IPS-NIHi7 (cell line): Measurements from ENCODE around the gene CEP170B.
"Not testable (repeated sequence)": the region's sequence is repeated elsewhere in the genome, so short reads cannot be mapped to it uniquely, and the experiment has no call there.

ENCODE experiments used
- DNase-seq: peaks from one replicate; pipeline ENCODE4 v3.0.0; 2012; ENCODE audit warnings: mixed read lengths; ENCODE audit errors: extremely low spot score

CEP170B gene

DNA sequence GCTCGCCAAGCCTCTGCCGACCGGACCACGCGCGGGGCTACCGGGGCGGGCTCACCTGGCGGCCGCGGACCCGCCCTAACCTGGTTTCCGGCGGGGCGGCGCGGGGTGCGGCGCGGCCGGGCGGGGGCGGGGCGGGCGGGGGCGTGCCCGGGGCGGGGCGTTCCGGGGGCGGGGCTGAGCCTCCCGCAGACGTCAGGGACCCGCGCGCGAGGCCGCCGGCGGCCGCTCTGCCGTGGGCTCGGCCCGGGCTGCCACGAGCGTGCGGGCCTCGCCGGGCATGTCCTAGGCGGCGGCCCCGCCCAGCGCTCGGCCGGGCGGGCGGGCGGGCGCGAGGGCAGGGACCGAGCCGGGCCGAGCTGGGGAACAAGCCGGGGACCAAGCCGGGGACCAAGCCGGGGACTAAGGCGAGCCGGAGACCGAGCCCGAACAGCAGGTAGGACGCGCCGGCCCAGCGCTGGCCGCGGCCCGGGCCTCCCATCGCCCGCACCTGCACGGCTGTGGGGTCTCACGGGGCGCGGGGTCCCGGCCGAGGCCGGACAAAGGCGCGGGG lies at the start of gene CEP170B:
TSS of gene CEP170B (plus strand) at position 188 of the 550 bp plus-strand sequence. CDS start 3,183 bp downstream, outside the sequence.
- DNase-seq = peak; percentile 80

GRCh38 chr14:104816616-104816884 lies 48.5 kb upstream of the CEP170B start:
- no peak for DNase-seq

DNA sequence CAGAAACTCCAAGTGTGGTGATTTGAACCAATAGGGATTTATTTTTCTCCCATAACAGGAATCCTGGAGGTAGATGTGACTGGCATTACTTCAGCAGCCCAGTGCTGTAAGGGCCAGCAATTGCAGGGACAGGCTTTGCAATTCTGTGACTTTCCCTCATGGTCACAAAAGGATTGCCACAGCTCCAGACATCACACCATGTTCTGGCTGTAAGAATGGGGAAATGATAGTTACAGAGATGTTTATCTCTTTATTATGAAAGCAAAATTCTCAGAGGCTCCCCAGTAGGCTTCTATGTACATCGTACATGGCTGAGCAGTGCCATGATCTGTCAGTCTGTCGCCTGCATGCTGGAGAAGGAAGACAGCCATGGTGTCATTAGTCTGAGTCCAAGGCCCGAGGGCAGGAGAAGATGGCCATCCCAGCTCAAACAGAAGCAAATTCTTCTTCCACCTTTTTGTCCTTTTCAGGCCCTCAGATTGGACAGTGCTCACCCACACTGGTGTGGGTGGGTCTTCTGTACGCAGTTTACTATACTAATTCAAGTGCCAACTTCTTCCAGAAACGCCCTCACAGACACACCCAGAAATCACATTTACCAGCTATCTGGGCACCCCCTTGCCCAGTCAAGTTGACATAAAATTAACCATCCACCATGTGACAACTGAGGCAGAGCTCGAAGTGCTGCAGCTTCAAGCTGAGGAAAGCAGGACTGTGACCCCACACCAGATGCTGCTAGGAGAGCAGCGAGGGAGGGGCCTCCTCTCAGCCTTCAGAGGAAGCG lies 46.9 kb upstream of the CEP170B start:
- DNase-seq = no peak

- no peak for DNase-seq
Measured at GRCh38 chr14:104818714-104819161, 46.3 kb upstream of the CEP170B start.

GRCh38 chr14:104819361-104819781 lies 45.7 kb upstream of the CEP170B start:
- DNase-seq = no peak

DNA sequence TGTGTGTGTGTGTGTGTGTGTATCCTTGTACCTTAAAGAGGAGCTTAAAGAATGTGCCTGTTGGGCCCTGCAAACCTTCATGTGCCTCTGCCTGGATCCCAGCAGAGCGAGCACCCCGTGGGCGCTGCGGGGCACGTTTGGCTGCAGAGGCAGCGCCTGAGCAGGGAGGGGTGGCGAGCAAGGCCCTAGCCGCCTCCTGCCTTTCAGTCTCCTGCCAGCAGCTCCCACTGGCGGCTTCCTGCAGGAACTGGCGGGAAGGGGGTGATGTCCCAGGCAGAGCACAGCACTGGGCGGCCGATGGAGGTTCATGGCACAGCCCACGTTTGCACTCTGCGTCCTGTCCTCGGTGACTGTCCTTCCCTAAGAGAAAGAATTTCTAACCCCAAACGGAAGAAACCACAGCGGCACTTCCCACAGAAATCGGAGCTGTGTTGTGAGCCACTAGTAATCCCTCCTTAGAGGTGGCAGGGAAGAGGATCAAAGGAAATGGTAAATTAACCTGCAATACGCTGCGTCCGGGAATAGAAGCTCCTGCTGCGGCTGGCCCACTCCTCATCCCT lies 44.3 kb upstream of the CEP170B start:
- peak; percentile 77 for DNase-seq

- DNase-seq = no peak
Measured at GRCh38 chr14:104821229-104821945, 43.7 kb upstream of the CEP170B start.

GRCh38 chr14:104821971-104822608 lies 43.0 kb upstream of the CEP170B start:
- DNase-seq = no peak

DNA sequence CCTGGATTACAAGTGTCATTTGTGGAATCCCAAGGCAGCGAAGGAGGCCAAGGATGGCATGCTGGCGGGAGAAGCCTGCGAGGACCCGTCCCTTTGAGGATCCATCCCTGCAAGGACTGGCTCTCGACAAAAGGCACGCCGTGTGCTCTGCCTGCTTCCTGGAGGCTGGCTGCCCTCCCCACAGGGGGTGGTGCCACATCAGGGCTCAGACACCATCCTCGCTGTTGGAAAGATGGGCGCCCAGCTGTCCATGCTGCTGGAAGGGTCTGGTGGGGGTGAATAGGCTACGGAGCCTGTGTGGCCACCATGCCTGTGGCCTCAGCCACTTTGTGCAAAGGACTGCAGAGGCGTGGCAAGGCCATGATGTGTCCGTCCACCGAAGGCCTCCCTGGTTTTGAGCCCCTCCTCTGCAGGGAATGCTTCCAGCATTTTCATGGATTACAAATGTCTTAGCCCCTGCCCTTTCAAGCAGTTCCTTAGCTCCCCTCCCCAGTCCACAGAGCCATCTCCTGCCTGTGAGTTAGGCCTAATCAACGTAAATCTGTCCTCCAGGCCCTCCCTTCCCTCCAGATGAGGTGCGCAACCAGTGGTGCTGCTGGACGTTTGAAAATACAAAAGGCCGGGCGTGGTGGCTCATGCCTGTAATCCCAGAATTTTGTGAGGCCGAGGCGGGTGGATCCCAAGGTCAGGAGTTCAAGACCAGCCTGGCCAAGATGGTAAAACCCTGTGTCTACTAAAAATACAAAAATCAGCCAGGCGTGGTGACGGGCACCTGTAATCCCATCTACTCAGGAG lies 42.0 kb upstream of the CEP170B start:
- DNase-seq = no peak

DNA sequence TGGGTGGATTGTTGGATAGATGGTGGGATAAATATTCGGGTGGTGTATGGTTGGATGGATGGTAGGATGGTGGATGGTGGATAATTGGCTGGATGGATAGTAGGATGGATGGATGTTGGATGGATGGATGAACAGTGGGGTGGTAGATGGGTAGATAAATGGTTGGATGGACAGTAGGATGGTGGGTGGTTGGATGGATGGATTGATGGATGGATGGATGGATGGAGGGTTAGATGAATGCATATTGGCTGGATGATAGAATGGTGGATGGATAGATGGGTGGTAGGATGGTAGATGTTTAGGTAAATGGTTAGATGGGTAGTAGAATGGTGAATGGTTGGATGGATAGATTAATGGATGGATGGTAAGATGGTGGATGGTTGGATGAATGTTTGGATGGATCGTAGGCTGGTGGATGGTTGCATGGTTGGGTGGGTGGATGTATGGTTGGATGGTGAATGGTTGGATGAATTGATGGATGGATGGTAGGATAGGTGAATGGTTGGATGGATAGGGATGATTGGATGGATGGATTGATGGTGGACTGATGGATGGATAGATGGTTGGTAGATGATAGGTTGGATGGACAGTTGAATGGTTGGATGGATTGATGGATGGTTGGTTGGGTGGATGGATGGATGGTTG lies 40.6 kb upstream of the CEP170B start:
- no peak for DNase-seq

GRCh38 chr14:104826189-104826860 lies 38.7 kb upstream of the CEP170B start:
- peak; percentile 90 for DNase-seq

GRCh38 chr14:104826861-104827176 lies 38.2 kb upstream of the CEP170B start:
- no peak for DNase-seq

DNA sequence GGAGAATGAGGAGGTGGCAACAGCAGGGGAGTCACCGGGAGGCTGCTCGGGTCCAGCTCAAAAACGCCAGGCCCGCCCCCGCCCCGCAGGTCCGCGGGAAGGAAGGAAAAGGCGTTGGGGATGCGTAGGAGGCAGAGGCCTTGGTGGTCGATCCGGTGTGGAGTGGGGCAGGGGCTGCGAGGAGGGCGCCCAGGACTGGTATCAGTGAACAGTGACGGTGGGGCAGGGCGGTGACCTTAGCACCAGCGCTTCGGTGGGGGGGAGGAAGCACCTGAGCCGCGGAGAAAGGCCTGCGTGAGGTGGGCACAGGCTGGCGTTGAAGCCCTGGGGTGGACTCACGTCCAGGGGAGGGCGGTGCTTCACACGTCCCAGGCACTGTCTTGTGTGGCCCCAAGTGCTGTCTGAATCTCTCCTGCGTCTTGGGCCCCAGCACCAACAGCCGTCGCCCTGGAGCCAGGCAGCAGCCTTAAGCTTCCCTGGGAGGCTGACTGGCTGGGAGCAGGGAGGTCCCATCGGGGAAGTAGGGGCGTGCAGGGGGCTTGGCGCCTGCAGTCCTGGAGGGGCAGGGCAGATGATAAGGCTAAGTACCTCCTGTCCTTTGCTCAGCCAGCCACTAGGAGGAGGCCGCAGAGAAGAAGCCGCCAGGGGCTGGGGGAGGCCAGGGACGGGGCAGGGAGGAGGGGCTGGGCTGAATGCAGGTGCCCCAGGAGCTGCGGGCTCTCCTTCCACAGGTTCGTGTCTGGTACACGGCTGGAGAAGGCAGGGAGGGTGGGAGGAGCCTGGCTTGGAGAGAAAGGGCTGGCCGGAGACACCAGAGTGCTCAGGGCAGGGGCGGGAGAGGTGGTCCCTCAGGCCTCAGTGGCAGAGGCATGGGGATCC lies 37.7 kb upstream of the CEP170B start:
- DNase-seq = peak; percentile 93

- DNase-seq = no peak
Measured at GRCh38 chr14:104830781-104831180, 34.3 kb upstream of the CEP170B start.

DNA sequence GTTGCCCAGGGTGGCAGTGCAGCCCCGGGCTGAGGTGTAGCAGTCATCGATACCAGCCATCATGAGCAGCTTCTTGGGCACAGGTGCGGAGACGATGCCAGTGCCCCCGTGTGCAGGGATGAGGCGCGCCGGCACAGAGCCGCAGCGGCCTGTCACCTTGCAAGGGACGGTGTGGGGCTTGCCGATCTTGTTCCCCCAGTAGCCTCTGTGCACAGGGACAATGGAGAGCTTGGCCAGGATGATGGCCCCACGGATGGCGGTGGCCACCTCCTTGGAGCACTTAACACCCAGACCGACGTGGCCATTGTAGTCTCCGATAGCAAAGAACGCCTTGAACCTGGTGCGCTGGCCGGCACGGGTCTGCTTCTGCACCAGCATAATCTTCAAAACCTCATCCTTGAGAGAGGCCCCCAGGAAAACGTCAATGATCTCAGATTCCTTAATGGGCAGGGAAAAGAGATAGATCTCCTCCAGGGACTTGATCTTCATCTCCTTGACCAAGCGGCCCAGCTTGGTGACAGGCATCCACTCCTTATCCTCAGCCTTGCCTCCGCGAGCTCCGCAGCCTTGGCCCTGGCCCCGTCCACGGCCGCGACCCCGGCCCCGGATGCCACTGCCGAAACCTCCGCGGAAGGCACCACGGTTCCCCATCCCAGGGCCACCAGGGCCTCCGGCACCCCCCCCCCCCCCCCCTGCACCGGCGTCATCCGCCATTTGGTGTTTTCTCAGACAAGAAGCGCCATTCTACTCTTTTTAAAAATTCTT lies 28.7 kb upstream of the CEP170B start:
- not testable (repeated sequence) for DNase-seq

DNA sequence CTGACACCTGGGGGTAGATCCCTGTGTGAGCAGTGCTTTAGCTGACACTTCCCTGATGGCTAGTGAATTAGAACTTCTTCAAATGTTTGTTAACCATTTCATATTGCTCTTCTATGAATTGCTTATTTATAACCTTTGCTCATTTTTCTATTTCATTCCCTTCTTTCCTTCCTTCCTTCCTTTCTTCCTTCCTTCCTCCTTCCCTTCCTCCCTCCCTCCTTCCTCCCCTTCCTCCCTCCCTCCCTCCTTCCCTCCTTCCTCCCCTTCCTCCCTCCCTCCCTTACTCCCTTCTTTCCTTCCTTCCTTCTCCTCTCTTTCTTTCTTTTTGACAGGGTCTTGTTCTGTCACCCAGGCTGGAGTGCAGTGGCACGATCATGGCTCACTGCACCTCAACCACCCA lies 23.3 kb upstream of the CEP170B start:
- DNase-seq = no peak

- DNase-seq = no peak
Measured at GRCh38 chr14:104843006-104843405, 22.1 kb upstream of the CEP170B start.

GRCh38 chr14:104843442-104844305 lies 21.4 kb upstream of the CEP170B start:
- peak; percentile 72 for DNase-seq
